Parathyroid adenoma (tissue), 2 donors: Measurements from ENCODE around the gene CACNG6.

ENCODE experiments used
- H2AFZ ChIP-seq: fragments of 300-600 bp; sonication (generic); one replicate; pipeline ENCODE4 v1.7.0; 2017; ENCODE audit warnings: antibody characterized with exemption, mild to moderate bottlenecking
- H3K27ac ChIP-seq: fragments of 300-600 bp; sonication (generic); one replicate; pipeline ENCODE4 v1.7.0; 2017
- H3K27me3 ChIP-seq: fragments of 300-600 bp; sonication (generic); one replicate; pipeline ENCODE4 v1.7.0; 2017; ENCODE audit warnings: low read length; ENCODE audit not compliant: control insufficient read depth, insufficient read depth
- H3K36me3 ChIP-seq: fragments of 300-600 bp; sonication (generic); one replicate; pipeline ENCODE4 v1.7.0; 2017; ENCODE audit warnings: low read length; ENCODE audit not compliant: control insufficient read depth, insufficient read depth
- H3K4me1 ChIP-seq: fragments of 300-600 bp; sonication (generic); one replicate; pipeline ENCODE4 v1.7.0; 2017; ENCODE audit warnings: control low read depth
- H3K4me2 ChIP-seq: fragments of 300-600 bp; sonication (generic); one replicate; pipeline ENCODE4 v1.7.0; 2017; ENCODE audit warnings: low read length
- H3K4me3 ChIP-seq: fragments of 300-600 bp; sonication (generic); one replicate; pipeline ENCODE4 v1.7.0; 2017; ENCODE audit warnings: low read depth, low read length
- H3K79me2 ChIP-seq: fragments of 300-600 bp; sonication (generic); one replicate; pipeline ENCODE4 v1.7.0; 2017; ENCODE audit warnings: control low read depth
- H3K9ac ChIP-seq: fragments of 300-600 bp; sonication (generic); one replicate; pipeline ENCODE4 v1.7.0; 2017; ENCODE audit warnings: mild to moderate bottlenecking
- H3K9me3 ChIP-seq: fragments of 300-600 bp; sonication (generic); one replicate; pipeline ENCODE4 v1.7.0; 2017; ENCODE audit warnings: low read length; ENCODE audit not compliant: control insufficient read depth
- CTCF ChIP-seq: fragments of 300-600 bp; sonication (generic); IDR thresholded peaks from one replicate; pipeline ENCODE4 v1.7.0; 2017; ENCODE audit warnings: antibody characterized with exemption, mild to moderate bottlenecking
- donor health status: primary hyperparathyroidism.

CACNG6 gene

DNA sequence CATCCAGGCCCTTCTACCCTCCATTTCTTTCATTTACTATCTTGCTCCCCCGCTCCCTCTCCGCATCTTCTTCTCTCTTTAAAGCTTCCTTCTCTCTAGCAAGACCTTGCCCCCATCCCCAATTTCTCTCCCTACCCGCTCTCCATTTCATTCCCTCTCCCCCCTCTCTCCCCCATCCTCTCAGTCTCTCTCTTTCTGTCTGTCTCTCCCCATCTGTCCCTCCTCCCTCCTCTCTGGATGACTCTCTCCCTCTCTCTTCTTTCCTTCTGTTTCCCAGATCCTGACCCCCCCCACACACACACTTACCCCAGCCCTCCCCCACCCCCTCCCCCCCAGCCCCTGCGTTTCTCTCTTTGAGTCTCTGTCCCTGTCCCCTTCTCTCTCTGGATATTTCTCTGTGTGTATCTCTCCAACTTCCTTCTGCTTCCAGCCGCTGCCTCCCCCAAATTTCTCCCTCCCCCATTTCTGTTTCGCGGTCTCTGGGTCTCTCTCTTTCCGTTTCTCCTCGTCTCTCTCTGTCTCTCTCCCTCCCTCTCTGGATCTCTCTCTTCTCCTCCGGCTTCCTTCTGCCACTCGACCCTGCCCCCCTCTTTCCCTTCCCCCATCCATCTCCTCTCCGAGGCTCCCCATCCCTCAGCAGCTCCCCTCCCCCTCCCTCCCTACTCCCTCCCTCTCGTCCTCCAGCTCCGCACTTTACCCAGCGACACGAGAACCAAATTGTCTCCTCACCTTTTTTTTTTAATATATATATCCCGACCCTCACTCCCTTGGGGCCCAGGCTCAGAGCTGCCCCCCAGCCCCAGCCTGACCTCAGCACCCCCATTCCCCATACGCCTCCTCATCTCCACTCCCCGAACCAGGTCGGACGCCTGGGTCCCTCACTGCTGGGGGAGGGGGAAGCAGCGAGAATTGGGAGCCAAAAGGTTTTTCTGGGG lies 32.3 kb upstream of the CACNG6 start:
- Histone ChIP-seq H3K36me3 (no peaks in the 10 kb centered on the region), H3K4me3 (no peak overlapping the region), H3K4me1 (peaks cover 2% of the 10 kb centered on the region), H3K4me2 (no peak overlapping the region), H3K27me3 (peaks cover 4% of the 10 kb centered on the region), H3K9me3 (no peaks in the 10 kb centered on the region), H3K27ac (no peak overlapping the region), H2AFZ (no peak overlapping the region), H3K79me2 (no peaks in the 10 kb centered on the region), H3K9ac (no peak overlapping the region)
- no peak for TF ChIP-seq CTCF

DNA sequence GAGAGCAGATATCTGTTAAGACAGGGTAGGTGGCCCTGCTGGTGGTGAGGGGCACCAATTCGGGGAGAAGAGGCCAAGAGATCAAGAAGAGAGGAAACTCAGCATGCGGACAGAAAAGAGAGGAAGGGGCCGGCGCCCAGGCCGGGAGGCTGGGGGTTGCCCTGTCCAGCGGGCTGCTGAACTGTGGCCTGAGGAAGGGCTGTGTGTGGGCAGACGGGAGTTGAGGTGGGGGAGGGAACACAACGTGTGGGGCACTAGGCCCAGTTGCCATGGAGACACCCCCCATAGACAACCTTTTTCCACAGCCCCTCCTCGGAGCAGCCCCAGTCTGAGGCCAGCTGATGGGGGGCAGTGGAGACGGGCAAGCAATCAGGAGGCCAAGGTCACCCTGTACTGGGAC lies 31.2 kb upstream of the CACNG6 start:
- Histone ChIP-seq H3K27me3 (peaks cover 4% of the 10 kb centered on the region), H3K36me3 (no peaks in the 10 kb centered on the region), H3K79me2 (no peaks in the 10 kb centered on the region), H3K9ac (no peak overlapping the region), H3K27ac (no peak overlapping the region), H2AFZ (no peak overlapping the region), H3K9me3 (no peaks in the 10 kb centered on the region), H3K4me2 (no peak overlapping the region), H3K4me3 (no peak overlapping the region), H3K4me1 (peaks cover 2% of the 10 kb centered on the region)
- no peak for TF ChIP-seq CTCF

DNA sequence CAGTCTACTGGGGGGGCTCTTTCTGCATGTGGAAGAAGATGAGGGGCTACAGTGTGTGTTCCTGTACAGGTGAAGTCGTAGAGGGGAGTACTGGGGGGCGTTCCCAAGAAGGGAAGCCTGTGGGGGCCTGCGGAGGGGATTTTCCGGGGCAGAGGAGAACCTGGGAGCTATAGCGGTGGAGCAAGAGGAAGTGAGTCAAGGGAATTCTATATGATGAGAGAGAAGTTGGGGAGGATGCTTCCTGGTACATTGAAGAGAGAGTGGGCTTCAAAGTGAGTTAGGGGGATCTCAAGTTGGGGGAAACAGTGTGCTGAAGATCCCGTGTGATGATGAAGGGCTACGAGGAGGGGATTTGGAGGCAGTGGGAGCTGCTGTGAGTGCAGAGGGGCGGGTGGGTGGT lies 30.6 kb upstream of the CACNG6 start:
- H3K4me3 ChIP-seq: no peak overlapping the region
- no peak overlapping the region for H3K9ac ChIP-seq
- no peak overlapping the region for H3K4me2 ChIP-seq
- H3K27ac ChIP-seq: no peak overlapping the region
- H3K4me1 ChIP-seq: peaks cover 2% of the 10 kb centered on the region
- H3K36me3 ChIP-seq: no peaks in the 10 kb centered on the region
- H3K9me3 ChIP-seq: no peaks in the 10 kb centered on the region
- TF ChIP-seq CTCF: no peak
- no peak overlapping the region for H2AFZ ChIP-seq
- H3K79me2 ChIP-seq: no peaks in the 10 kb centered on the region
- peaks cover 4% of the 10 kb centered on the region for H3K27me3 ChIP-seq

GRCh38 chr19:53961523-53962356 lies 29.7 kb upstream of the CACNG6 start:
- Histone ChIP-seq H3K9me3 (no peaks in the 10 kb centered on the region), H3K27ac (no peak overlapping the region), H3K27me3 (peaks cover 4% of the 10 kb centered on the region), H2AFZ (no peak overlapping the region), H3K4me1 (peaks cover 2% of the 10 kb centered on the region), H3K79me2 (no peaks in the 10 kb centered on the region), H3K36me3 (no peaks in the 10 kb centered on the region), H3K4me3 (no peak overlapping the region), H3K9ac (no peak overlapping the region), H3K4me2 (no peak overlapping the region)
- TF ChIP-seq CTCF: no peak
